H9 (cell line): ENCODE data around the gene MRTFB. TPM values are rescaled to one million over a fixed set of nuclear protein-coding genes. Genes with fewer than 3 reads are reported as not detected.
A peak's percentile ranks its signal among the peaks of the same experiment; 100 is the strongest.

Experiments
- DNase-seq: peaks from one replicate; pipeline ENCODE4 v3.0.0-alpha.2; 2017
- H2AFZ ChIP-seq: one replicate; pipeline ENCODE4 v1.6.1; 2013; ENCODE audit warnings: mild to moderate bottlenecking, low read length, control low read depth, moderate library complexity
- H2AK5ac ChIP-seq: 2 replicates; pipeline ENCODE4 v1.6.1; 2013; ENCODE audit warnings: low read length, control low read depth, mixed read lengths; ENCODE audit not compliant: insufficient read length
- H2BK120ac ChIP-seq: one replicate; pipeline ENCODE4 v1.6.1; 2013; ENCODE audit warnings: low read depth, mild to moderate bottlenecking, low read length, control low read depth, inconsistent platforms; ENCODE audit not compliant: poor library complexity, severe bottlenecking
- H2BK12ac ChIP-seq: 2 replicates; pipeline ENCODE4 v1.6.1; 2013; ENCODE audit warnings: low read length, control low read depth, mixed read lengths, low read depth; ENCODE audit not compliant: insufficient read length
- H2BK15ac ChIP-seq: 2 replicates; pipeline ENCODE4 v1.6.1; 2013; ENCODE audit warnings: low read depth, low read length, control low read depth
- H2BK20ac ChIP-seq: one replicate; pipeline ENCODE4 v1.6.1; 2013; ENCODE audit warnings: low read depth, mild to moderate bottlenecking, low read length, control low read depth, inconsistent platforms; ENCODE audit not compliant: poor library complexity, severe bottlenecking
- H2BK5ac ChIP-seq: 2 replicates; pipeline ENCODE4 v1.6.1; 2013; ENCODE audit warnings: low read length, control low read depth, mixed read lengths; ENCODE audit not compliant: insufficient read length
- H3K14ac ChIP-seq: 2 replicates; pipeline ENCODE4 v1.6.1; 2013; ENCODE audit warnings: low read length, control low read depth; ENCODE audit not compliant: insufficient read depth
- H3K18ac ChIP-seq: 2 replicates; pipeline ENCODE4 v1.6.1; 2013; ENCODE audit warnings: low read depth, mild to moderate bottlenecking, mixed read lengths, low read length, control low read depth; ENCODE audit not compliant: insufficient read length
- H3K23ac ChIP-seq: 2 replicates; pipeline ENCODE4 v1.6.1; 2013; ENCODE audit warnings: low read length, control low read depth, mixed read lengths, low read depth; ENCODE audit not compliant: insufficient read length
- H3K23me2 ChIP-seq: 2 replicates; pipeline ENCODE4 v1.6.1; 2013; ENCODE audit warnings: low read depth, mild to moderate bottlenecking, mixed read lengths, low read length, control low read depth; ENCODE audit not compliant: insufficient read length, poor library complexity, severe bottlenecking
- H3K27ac ChIP-seq: 2 replicates; pipeline ENCODE4 v1.5.1; 2013; ENCODE audit warnings: low read length, control low read depth, mixed read lengths, low read depth; ENCODE audit not compliant: insufficient read length
- H3K27me3 ChIP-seq: 2 replicates; pipeline ENCODE4 v1.6.1; 2013; ENCODE audit warnings: low read length, control low read depth, inconsistent platforms; ENCODE audit not compliant: insufficient read depth
- H3K4ac ChIP-seq: 2 replicates; pipeline ENCODE4 v1.6.1; 2013; ENCODE audit warnings: low read depth, mild to moderate bottlenecking, control low read depth, inconsistent platforms, low read length, moderate library complexity
- H3K4me1 ChIP-seq: 2 replicates; pipeline ENCODE4 v1.6.1; 2013; ENCODE audit warnings: low read length, control low read depth, inconsistent platforms; ENCODE audit not compliant: insufficient read depth
- H3K4me2 ChIP-seq: 2 replicates; pipeline ENCODE4 v1.6.1; 2013; ENCODE audit warnings: low read length, control low read depth, mixed read lengths; ENCODE audit not compliant: insufficient read length, insufficient read depth
- H3K56ac ChIP-seq: 2 replicates; pipeline ENCODE4 v1.6.1; 2013; ENCODE audit warnings: low read depth, mild to moderate bottlenecking, mixed read lengths, low read length, control low read depth; ENCODE audit not compliant: insufficient read length
- H3K79me1 ChIP-seq: 2 replicates; pipeline ENCODE4 v1.6.1; 2013; ENCODE audit warnings: low read depth, mild to moderate bottlenecking, moderate library complexity, low read length, control low read depth, inconsistent platforms; ENCODE audit not compliant: insufficient read depth, poor library complexity, severe bottlenecking
- H3K79me2 ChIP-seq: 2 replicates; pipeline ENCODE4 v1.6.1; 2013; ENCODE audit warnings: low read length, control low read depth, inconsistent platforms; ENCODE audit not compliant: insufficient read depth
- H3K9ac ChIP-seq: 2 replicates; pipeline ENCODE4 v1.6.1; 2013; ENCODE audit warnings: low read length, control low read depth, mixed read lengths; ENCODE audit not compliant: insufficient read length; ENCODE audit errors: extremely low read depth
- H3K9me3 ChIP-seq: one replicate; pipeline ENCODE4 v1.6.1; 2013; ENCODE audit warnings: low read depth, low read length, inconsistent platforms; ENCODE audit not compliant: control insufficient read depth
- H3T11ph ChIP-seq: one replicate; pipeline ENCODE4 v1.6.1; 2013; ENCODE audit warnings: mild to moderate bottlenecking, low read length, control low read depth, inconsistent platforms
- H4K20me1 ChIP-seq: one replicate; pipeline ENCODE4 v1.6.1; 2013; ENCODE audit not compliant: control insufficient read depth, insufficient read length, insufficient read depth
- H4K5ac ChIP-seq: 2 replicates; pipeline ENCODE4 v1.6.1; 2013; ENCODE audit warnings: low read depth, mild to moderate bottlenecking, mixed read lengths, low read length, control low read depth; ENCODE audit not compliant: insufficient read length
- H4K8ac ChIP-seq: replicated peaks from 2 replicates; pipeline ENCODE4 v1.6.1; 2013; ENCODE audit warnings: low read length, control low read depth, mixed read lengths, low read depth; ENCODE audit not compliant: insufficient read length
- H4K91ac ChIP-seq: 2 replicates; pipeline ENCODE4 v1.6.1; 2013; ENCODE audit warnings: low read depth, mild to moderate bottlenecking, moderate library complexity, mixed read lengths, low read length, control low read depth; ENCODE audit not compliant: insufficient read length
- H3K27ac Mint-ChIP-seq, 3 experiments: 2 replicates in 2 of 3; 3 replicates in 1 of 3; pipeline ENCODE4 v1.8.0; 2020 to 2021; ENCODE audit warnings: mixed read lengths in 3 of 3, mild to moderate bottlenecking in 1 of 3, moderate library complexity in 1 of 3
- H3K27me3 Mint-ChIP-seq: 2 replicates; pipeline ENCODE4 v1.8.0; 2021; ENCODE audit warnings: low read depth, mild to moderate bottlenecking, moderate library complexity, mixed read lengths
- H3K36me3 Mint-ChIP-seq, 3 experiments: 2 replicates in 2 of 3; 3 replicates in 1 of 3; pipeline ENCODE4 v1.8.0; 2020 to 2021; ENCODE audit warnings: low read depth in 3 of 3, mixed read lengths in 3 of 3; ENCODE audit not compliant: insufficient read depth in 1 of 3
- H3K4me1 Mint-ChIP-seq, 2 experiments: 2 replicates each; pipeline ENCODE4 v1.8.0; 2020; ENCODE audit warnings: mixed read lengths in 2 of 2
- H3K4me3 Mint-ChIP-seq, 2 experiments: 2 replicates in 1 of 2; 3 replicates in 1 of 2; pipeline ENCODE4 v1.8.0; 2020 to 2021; ENCODE audit warnings: mild to moderate bottlenecking in 2 of 2, mixed read lengths in 2 of 2, moderate library complexity in 1 of 2
- H3K9me3 Mint-ChIP-seq, 2 experiments: 2 replicates in 1 of 2; 3 replicates in 1 of 2; pipeline ENCODE4 v1.8.0; 2020; ENCODE audit warnings: mild to moderate bottlenecking in 2 of 2, mixed read lengths in 2 of 2, moderate library complexity in 1 of 2
- WGBS: extraction: QIAGEN DNeasy Blood & Tissue Kit; methylation state at CpG from one replicate; pipeline ENCODE4 v1.1.7; 2013; ENCODE audit warnings: missing lambda C conversion rate, low lambda C conversion rate, mixed read lengths; ENCODE audit not compliant: insufficient read length; ENCODE audit errors: extremely low coverage; 5-methylcytosine and 5-hydroxymethylcytosine counted together
- total RNA-seq: library from RNA; stranded (reverse); gene quantifications from 2 replicates; pipeline ENCODE4 v1.2.1, GENCODE V29; 2021
- TF ChIP-seq, protein P1 (sequence below): fragments of 200-600 bp; sonication (generic); conservative IDR thresholded peaks from 3 replicates; pipeline ENCODE4 v1.8.0; 2021; ENCODE audit warnings: antibody characterized with exemption, mild to moderate bottlenecking

MRTFB gene
- total RNA-seq, 1 experiment from 2014 or later, result 29.9 TPM

DNA sequence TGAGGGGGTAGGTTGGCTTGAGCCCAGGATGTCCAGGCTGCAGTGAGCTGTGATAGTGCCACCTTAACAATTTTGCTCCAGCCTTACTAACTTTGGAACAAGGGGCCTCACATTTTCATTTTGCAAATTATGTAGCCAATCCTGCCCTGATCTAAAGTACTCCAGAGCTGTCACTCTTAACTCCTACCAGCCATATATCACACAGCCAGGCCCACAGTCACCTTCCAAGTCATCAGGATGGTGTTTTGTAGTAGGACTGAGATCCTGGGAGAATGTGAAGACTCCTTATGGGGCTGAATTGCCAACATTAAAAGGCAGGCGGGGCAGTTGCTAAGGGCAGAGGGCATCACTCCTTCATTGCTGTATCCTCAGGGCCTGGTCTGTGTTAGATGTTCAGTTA is 243.0 kb downstream of the MRTFB start:
- Histone ChIP-seq H2BK12ac (no peak overlapping the region), H3T11ph (no peak overlapping the region), H2BK120ac (no peak overlapping the region), H3K4me2 (no peak overlapping the region), H3K27me3 (no peaks in the 10 kb centered on the region), H3K4ac (no peak overlapping the region), H3K4me1 (no peaks in the 10 kb centered on the region; the same call in 1 of the 2 replicates), H3K27ac (no peak overlapping the region), H2BK15ac (no peak overlapping the region), H3K9ac (no peak overlapping the region), H3K23ac (no peak overlapping the region), H3K23me2 (no peaks in the 10 kb centered on the region), H3K79me1 (no peaks in the 10 kb centered on the region), H2AK5ac (no peak overlapping the region), H2AFZ (no peak overlapping the region), H3K18ac (no peak overlapping the region), H4K20me1 (no peaks in the 10 kb centered on the region), H4K8ac (no peak overlapping the region), H3K79me2 (no peaks in the 10 kb centered on the region; the same call in 1 of the 2 replicates), H3K9me3 (no peaks in the 10 kb centered on the region), H4K5ac (no peak overlapping the region), H2BK20ac (no peak overlapping the region), H2BK5ac (no peak overlapping the region), H3K14ac (no peak overlapping the region), H4K91ac (no peak overlapping the region), H3K56ac (no peak overlapping the region)
- H3K4me1 Mint-ChIP-seq, result peaks cover 18 to 27% of the 10 kb centered on the region in 2 experiments
- H3K27ac Mint-ChIP-seq, result peak overlapping the region; percentile 23 to 89 (median 75); a peak in 3 of 7 replicates
- DNase-seq, result no peak
- no CpG with 5 or more reads among the region's 1 CpG for WGBS
- H3K27me3 Mint-ChIP-seq, result no peaks in the 10 kb centered on the region
- TF ChIP-seq, protein P1, sequence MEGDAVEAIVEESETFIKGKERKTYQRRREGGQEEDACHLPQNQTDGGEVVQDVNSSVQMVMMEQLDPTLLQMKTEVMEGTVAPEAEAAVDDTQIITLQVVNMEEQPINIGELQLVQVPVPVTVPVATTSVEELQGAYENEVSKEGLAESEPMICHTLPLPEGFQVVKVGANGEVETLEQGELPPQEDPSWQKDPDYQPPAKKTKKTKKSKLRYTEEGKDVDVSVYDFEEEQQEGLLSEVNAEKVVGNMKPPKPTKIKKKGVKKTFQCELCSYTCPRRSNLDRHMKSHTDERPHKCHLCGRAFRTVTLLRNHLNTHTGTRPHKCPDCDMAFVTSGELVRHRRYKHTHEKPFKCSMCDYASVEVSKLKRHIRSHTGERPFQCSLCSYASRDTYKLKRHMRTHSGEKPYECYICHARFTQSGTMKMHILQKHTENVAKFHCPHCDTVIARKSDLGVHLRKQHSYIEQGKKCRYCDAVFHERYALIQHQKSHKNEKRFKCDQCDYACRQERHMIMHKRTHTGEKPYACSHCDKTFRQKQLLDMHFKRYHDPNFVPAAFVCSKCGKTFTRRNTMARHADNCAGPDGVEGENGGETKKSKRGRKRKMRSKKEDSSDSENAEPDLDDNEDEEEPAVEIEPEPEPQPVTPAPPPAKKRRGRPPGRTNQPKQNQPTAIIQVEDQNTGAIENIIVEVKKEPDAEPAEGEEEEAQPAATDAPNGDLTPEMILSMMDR, result no peak
- H3K4me3 Mint-ChIP-seq, result no peak overlapping the region
- H3K9me3 Mint-ChIP-seq, result no peaks in the 10 kb centered on the region; a peak in 1 of 5 replicates
- H3K36me3 Mint-ChIP-seq, result peaks cover 3 to 8% (median 7%) of the 10 kb centered on the region in 3 experiments; a peak in 6 of 7 replicates
